H1 (cell line): ENCODE results near the gene FRMD4A. TPM values are rescaled to one million over a fixed set of nuclear protein-coding genes. Genes with fewer than 3 reads are reported as not detected.

ENCODE experiments used
- CTCF ChIA-PET: fragments of 300-600 bp; sonication (Branson Sonifier 250); formaldehyde crosslinking; loops from one replicate; lab custom pipeline; 2021; ENCODE audit not compliant: partially characterized antibody; lab: Charles Lee
- POLR2A ChIA-PET: fragments of 300-600 bp; sonication (Branson Sonifier 250); formaldehyde crosslinking; loops from one replicate; lab custom pipeline; 2021; ENCODE audit warnings: inconsistent platforms; ENCODE audit not compliant: partially characterized antibody; lab: Charles Lee
- DNase-seq, 2 experiments: peaks; one replicate each; pipeline versions ENCODE4 v3.0.0 to v3.0.0-alpha.2; 2010 to 2022; ENCODE audit warnings: low spot score in 2 of 2, low read depth in 1 of 2, mixed read lengths in 1 of 2
- FAIRE-seq: peaks from 2 replicates; lab custom pipeline; 2011; peaks lifted over from hg19 to GRCh38; lab: Jason Lieb, UNC
- H2AFZ ChIP-seq: 2 replicates; pipeline ENCODE4 v1.8.1; 2012; ENCODE audit warnings: low read length, inconsistent platforms
- H2AK5ac ChIP-seq: 2 replicates; pipeline ENCODE4 v1.6.1; 2013; ENCODE audit warnings: low read depth, low read length
- H2BK120ac ChIP-seq: replicated peaks from 2 replicates; pipeline ENCODE3; 2013; ENCODE audit warnings: low read depth, low read length, inconsistent platforms
- H2BK12ac ChIP-seq: 2 replicates; pipeline ENCODE4 v1.6.1; 2013; ENCODE audit warnings: low read depth, low read length
- H2BK15ac ChIP-seq: 2 replicates; pipeline ENCODE4 v1.6.1; 2013; ENCODE audit warnings: low read length
- H2BK20ac ChIP-seq: 2 replicates; pipeline ENCODE4 v1.6.1; 2013; ENCODE audit warnings: low read length
- H2BK5ac ChIP-seq: 2 replicates; pipeline ENCODE4 v1.6.1; 2013; ENCODE audit warnings: low read depth, low read length
- H3K14ac ChIP-seq: 2 replicates; pipeline ENCODE4 v1.6.1; 2013; ENCODE audit warnings: inconsistent platforms; ENCODE audit not compliant: insufficient read length
- H3K18ac ChIP-seq: 2 replicates; pipeline ENCODE4 v1.6.1; 2013; ENCODE audit warnings: low read length; ENCODE audit errors: extremely low read depth
- H3K23ac ChIP-seq: 2 replicates; pipeline ENCODE4 v1.6.1; 2013; ENCODE audit warnings: inconsistent platforms; ENCODE audit not compliant: insufficient read length
- H3K23me2 ChIP-seq: 2 replicates; pipeline ENCODE4 v1.6.1; 2013; ENCODE audit warnings: low read depth, low read length
- H3K27ac ChIP-seq: 2 replicates; pipeline ENCODE4 v1.6.1; 2011; ENCODE audit warnings: low read depth, low read length, inconsistent platforms
- H3K27me3 ChIP-seq, 4 experiments: replicated peaks in 1 of 4; 1 replicate in 1 of 4; 2 replicates in 3 of 4; pipeline versions ENCODE4 v1.6.1 to v1.8.1; 2011 to 2013; ENCODE audit warnings: low read length in 3 of 4, mild to moderate bottlenecking in 3 of 4, inconsistent platforms in 2 of 4, mixed read lengths in 2 of 4, moderate library complexity in 1 of 4; ENCODE audit not compliant: control insufficient read depth in 3 of 4, insufficient read depth in 3 of 4; ENCODE audit errors: extremely low read depth in 1 of 4
- H3K36me3 ChIP-seq, 4 experiments: 2 replicates each; pipeline versions ENCODE4 v1.6.1 to v1.8.1; 2011 to 2013; ENCODE audit warnings: mild to moderate bottlenecking in 4 of 4, low read length in 3 of 4, moderate library complexity in 2 of 4, control low read depth in 1 of 4, inconsistent platforms in 1 of 4; ENCODE audit not compliant: insufficient read depth in 4 of 4, control insufficient read depth in 2 of 4
- H3K4ac ChIP-seq: replicated peaks from 2 replicates; pipeline ENCODE3; 2013; ENCODE audit warnings: low read length, low read depth, mixed read lengths, inconsistent platforms; ENCODE audit not compliant: insufficient read length
- H3K4me1 ChIP-seq, 4 experiments: replicated peaks in 1 of 4; 1 replicate in 1 of 4; 2 replicates in 3 of 4; pipeline versions ENCODE4 v1.6.1 to v1.8.1; 2011 to 2013; ENCODE audit warnings: low read length in 3 of 4, inconsistent platforms in 2 of 4, mixed read lengths in 1 of 4; ENCODE audit not compliant: insufficient read depth in 4 of 4, control insufficient read depth in 3 of 4
- H3K4me2 ChIP-seq, 2 experiments: 2 replicates each; pipeline versions ENCODE4 v1.6.1 to v1.8.1; 2011 to 2013; ENCODE audit warnings: low read depth in 2 of 2, low read length in 2 of 2, control low read depth in 1 of 2, inconsistent platforms in 1 of 2, mild to moderate bottlenecking in 1 of 2; ENCODE audit not compliant: insufficient read depth in 1 of 2
- H3K4me3 ChIP-seq, 4 experiments: fragments of 200-600, 300-600 bp in 1 of 4; sonication (generic), shearing (Covaris generic), sonication (Bioruptor Twin) in 1 of 4; 2 replicates each; pipeline versions ENCODE4 v1.5.1 to v1.8.1; 2011 to 2016; ENCODE audit warnings: low read length in 4 of 4, low read depth in 3 of 4, control low read depth in 2 of 4, inconsistent platforms in 2 of 4, mild to moderate bottlenecking in 2 of 4, mixed read lengths in 1 of 4, moderate library complexity in 1 of 4; ENCODE audit not compliant: insufficient read depth in 2 of 4; ENCODE audit errors: extremely low read depth in 1 of 4
- H3K56ac ChIP-seq: replicated peaks from 2 replicates; pipeline ENCODE3; 2013; ENCODE audit warnings: low read depth, mild to moderate bottlenecking, mixed read lengths, low read length, inconsistent platforms; ENCODE audit not compliant: insufficient read length
- H3K79me1 ChIP-seq: 2 replicates; pipeline ENCODE4 v1.6.1; 2013; ENCODE audit warnings: low read depth, low read length, control low read depth
- H3K79me2 ChIP-seq, 2 experiments: 2 replicates each; pipeline versions ENCODE4 v1.6.1 to v1.8.1; 2012 to 2013; ENCODE audit warnings: low read length in 2 of 2, mild to moderate bottlenecking in 2 of 2, inconsistent platforms in 1 of 2; ENCODE audit not compliant: insufficient read depth in 2 of 2, control insufficient read depth in 1 of 2
- H3K9ac ChIP-seq, 4 experiments: replicated peaks in 1 of 4; 1 replicate in 1 of 4; 2 replicates in 3 of 4; pipeline versions ENCODE4 v1.6.1 to v1.8.1; 2011 to 2013; ENCODE audit warnings: low read depth in 3 of 4, low read length in 3 of 4, control low read depth in 2 of 4, mild to moderate bottlenecking in 2 of 4, moderate library complexity in 2 of 4, inconsistent platforms in 1 of 4; ENCODE audit errors: extremely low read depth in 1 of 4
- H3K9me3 ChIP-seq, 2 experiments: 2 replicates each; pipeline versions ENCODE4 v1.6.1 to v1.8.1; 2012 to 2013; ENCODE audit warnings: mild to moderate bottlenecking in 2 of 2, moderate library complexity in 2 of 2, control low read depth in 1 of 2, inconsistent platforms in 1 of 2, low read depth in 1 of 2, low read length in 1 of 2, mixed read lengths in 1 of 2; ENCODE audit not compliant: insufficient read depth in 2 of 2
- H4K20me1 ChIP-seq, 2 experiments: replicated peaks in 1 of 2; 2 replicates each; pipeline versions ENCODE3 to v1.8.1; 2011 to 2013; ENCODE audit warnings: inconsistent platforms in 2 of 2, low read length in 2 of 2, mild to moderate bottlenecking in 1 of 2; ENCODE audit not compliant: insufficient read depth in 2 of 2, control insufficient read depth in 1 of 2
- H4K5ac ChIP-seq: 2 replicates; pipeline ENCODE4 v1.6.1; 2013; ENCODE audit warnings: low read length, low read depth, mixed read lengths, inconsistent platforms; ENCODE audit not compliant: insufficient read length
- H4K8ac ChIP-seq: 2 replicates; pipeline ENCODE4 v1.8.0; 2013; ENCODE audit warnings: mild to moderate bottlenecking, moderate library complexity, low read length, inconsistent platforms; ENCODE audit not compliant: insufficient read depth; ENCODE audit errors: extremely low read depth
- H4K91ac ChIP-seq: replicated peaks from 2 replicates; pipeline ENCODE3; 2013; ENCODE audit warnings: low read length, mixed read lengths, inconsistent platforms; ENCODE audit not compliant: insufficient read length
- ASH2L ChIP-seq: fragments of 200-600, 300-600 bp; sonication (generic); IDR thresholded peaks from one replicate; pipeline ENCODE4 v1.7.1; 2017; ENCODE audit warnings: low read length
- EP300 ChIP-seq, 2 experiments: IDR thresholded peaks; 1 replicate in 1 of 2; 2 replicates in 1 of 2; pipeline ENCODE4 v1.6.1; 2011 to 2012; ENCODE audit warnings: low read depth in 2 of 2, low read length in 2 of 2, mild to moderate bottlenecking in 2 of 2, borderline replicate concordance in 1 of 2, inconsistent platforms in 1 of 2, moderate library complexity in 1 of 2
- EZH2 ChIP-seq: fragments of 200-600 bp; sonication (generic); IDR thresholded peaks from 2 replicates; pipeline ENCODE4 v1.7.1; 2012; ENCODE audit warnings: low read depth, mild to moderate bottlenecking, moderate library complexity, low read length, inconsistent platforms; ENCODE audit not compliant: severe bottlenecking
- HDAC6 ChIP-seq: IDR thresholded peaks from one replicate; pipeline ENCODE4 v1.7.1; 2012; ENCODE audit warnings: low read depth, mild to moderate bottlenecking, inconsistent platforms, low read length, moderate library complexity
- NRF1 ChIP-seq: IDR thresholded peaks from 2 replicates; pipeline ENCODE4 v1.6.1; 2011; ENCODE audit warnings: mild to moderate bottlenecking, low read depth, low read length, improper control_type of control experiment
- RAD21 ChIP-seq, 2 experiments: IDR thresholded peaks in 1 of 2; conservative IDR thresholded peaks in 1 of 2; 2 replicates each; pipeline ENCODE4 v1.6.1; 2011; ENCODE audit warnings: low read depth in 2 of 2, low read length in 2 of 2, improper control_type of control experiment in 1 of 2, inconsistent platforms in 1 of 2, mild to moderate bottlenecking in 1 of 2, moderate library complexity in 1 of 2
- SP1 ChIP-seq: IDR thresholded peaks from 2 replicates; pipeline ENCODE4 v1.6.1; 2011; ENCODE audit warnings: low read depth, low read length
- SUZ12 ChIP-seq: fragments of 200-600 bp; sonication (generic); IDR thresholded peaks from 2 replicates; pipeline ENCODE4 v1.6.1; 2012; ENCODE audit warnings: mild to moderate bottlenecking, inconsistent platforms, low read length, moderate library complexity, mixed read lengths
- TBP ChIP-seq: IDR thresholded peaks from 2 replicates; pipeline ENCODE4 v1.6.1; 2011; ENCODE audit warnings: low read depth, low read length, improper control_type of control experiment
- WGBS, 2 experiments: shearing (Covaris generic) in 1 of 2; methylation state at CpG; one replicate each; pipeline versions ENCODE4 v1.1.6 to v1.1.7; 2013 to 2015; ENCODE audit warnings: low lambda C conversion rate in 2 of 2, mixed read lengths in 2 of 2, inconsistent platforms in 1 of 2, low coverage in 1 of 2, missing lambda C conversion rate in 1 of 2; ENCODE audit not compliant: insufficient replicate concordance in 2 of 2, insufficient coverage in 1 of 2, insufficient read length in 1 of 2; ENCODE audit errors: extremely low coverage in 1 of 2, missing lambda C conversion rate in 1 of 2; 5-methylcytosine and 5-hydroxymethylcytosine counted together
- polyA plus RNA-seq, 7 experiments: library from polyadenylated mRNA; depleted of rRNA in 3 of 7; stranded (reverse) in 5 of 7; unstranded in 2 of 7; fragments of >200 nt in 5 of 7; fragments of 200-250 nt in 2 of 7; gene quantifications; 1 replicate in 5 of 7; 2 replicates in 1 of 7; 4 replicates in 1 of 7; pipeline versions ENCODE4 v1.2.1 to v1.2.3, GENCODE V29; 2011 to 2013; ENCODE audit warnings: missing spikeins in 2 of 7, mixed read lengths in 2 of 7
- total RNA-seq: library from RNA; stranded (reverse); fragmentation: NEBNext Ultra II Directional; extraction: Animal tissue kit (Norgen Biotek cat#: 25700); gene quantifications from 2 replicates; pipeline ENCODE4 v1.2.1, GENCODE V29; 2021
- TF ChIP-seq, protein P1 (sequence below): IDR thresholded peaks from 2 replicates; pipeline ENCODE4 v1.6.1; 2012; ENCODE audit warnings: low read length, inconsistent platforms
- TF ChIP-seq, protein P2 (sequence below): IDR thresholded peaks from 2 replicates; pipeline ENCODE4 v1.6.1; 2011; ENCODE audit warnings: low read length, improper control_type of control experiment

Gene FRMD4A
- total and polyA plus RNA-seq, 2 of the 8 experiments (the other 6 are each of a cell fraction or from before 2014, with no cell fraction given), result 38.6 to 39.6 TPM

DNA sequence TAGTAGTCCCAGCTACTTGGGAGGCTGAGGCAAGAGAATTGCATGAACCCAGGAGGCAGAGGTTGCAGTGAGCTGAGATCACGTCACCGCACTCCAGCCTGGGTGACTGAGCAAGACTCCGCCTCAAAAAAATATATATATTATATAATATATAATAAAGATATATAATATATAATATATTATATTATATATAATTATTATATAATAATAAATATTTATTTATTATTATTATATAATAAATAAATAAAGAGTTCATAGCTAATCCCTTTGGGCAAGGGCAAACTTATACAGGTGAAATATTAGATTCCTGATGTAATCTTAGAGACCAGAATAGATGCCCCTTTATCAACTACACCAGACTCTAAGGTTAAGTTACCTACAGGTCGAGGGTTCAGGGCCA lies 558.7 kb downstream of the FRMD4A start:
- FAIRE-seq, result no peak
- Histone ChIP-seq H2BK5ac (no peak overlapping the region), H3K23me2 (no peaks in the 10 kb centered on the region), H2AFZ (no peak overlapping the region), H3K36me3 (no peaks in the 10 kb centered on the region), H2BK120ac (no peak overlapping the region), H3K27ac (no peak overlapping the region), H3K56ac (no peak overlapping the region), H2BK12ac (no peak overlapping the region), H4K8ac (no peak overlapping the region), H3K18ac (no peak overlapping the region), H3K4me3 (no peak overlapping the region), H4K5ac (no peak overlapping the region), H4K20me1 (no peaks in the 10 kb centered on the region), H3K4me2 (no peak overlapping the region), H3K27me3 (no peaks in the 10 kb centered on the region), H2BK20ac (no peak overlapping the region), H3K4ac (no peak overlapping the region), H3K23ac (no peak overlapping the region), H3K9me3 (no peaks in the 10 kb centered on the region), H2AK5ac (no peak overlapping the region), H3K14ac (no peak overlapping the region), H3K79me1 (peaks cover 2% of the 10 kb centered on the region; the same call in 1 of the 2 replicates), H4K91ac (no peak overlapping the region), H2BK15ac (no peak overlapping the region), H3K9ac (no peak overlapping the region), H3K4me1 (no peaks in the 10 kb centered on the region), H3K79me2 (no peaks in the 10 kb centered on the region)
- no peak for DNase-seq
- CTCF ChIA-PET, result interaction anchor here (0.8 to 1.9 kb wide), 5 partner anchors 8 to 112 kb away, joined by 3 to 6 read pairs (median 3); no protein-coding TSS in a partner anchor
- POLR2A ChIA-PET, result no interaction called here
- 88% methylated on average over 4 of the region's 4 CpGs; no CpG with 5 or more reads in 1 of the 2 experiments for WGBS, 2 experiments
- TF ChIP-seq TBP (no peak), RAD21 (IDR thresholded peaks at IDR 0.05 in 1 of 2, conservative IDR thresholded peaks at IDR 0.05 in 1 of 2; ENCODE audit: low read depth in 2 of 2, low read length in 2 of 2) (no peak), SP1 (no peak), HDAC6 (no peak), SUZ12 (no peak), EZH2 (no peak), NRF1 (no peak), EP300 (IDR thresholded peaks at IDR 0.05; ENCODE audit: borderline replicate concordance in 1 of 2, low read depth in 2 of 2, low read length in 2 of 2) (no peak), ASH2L (no peak)
- TF ChIP-seq, protein P1, sequence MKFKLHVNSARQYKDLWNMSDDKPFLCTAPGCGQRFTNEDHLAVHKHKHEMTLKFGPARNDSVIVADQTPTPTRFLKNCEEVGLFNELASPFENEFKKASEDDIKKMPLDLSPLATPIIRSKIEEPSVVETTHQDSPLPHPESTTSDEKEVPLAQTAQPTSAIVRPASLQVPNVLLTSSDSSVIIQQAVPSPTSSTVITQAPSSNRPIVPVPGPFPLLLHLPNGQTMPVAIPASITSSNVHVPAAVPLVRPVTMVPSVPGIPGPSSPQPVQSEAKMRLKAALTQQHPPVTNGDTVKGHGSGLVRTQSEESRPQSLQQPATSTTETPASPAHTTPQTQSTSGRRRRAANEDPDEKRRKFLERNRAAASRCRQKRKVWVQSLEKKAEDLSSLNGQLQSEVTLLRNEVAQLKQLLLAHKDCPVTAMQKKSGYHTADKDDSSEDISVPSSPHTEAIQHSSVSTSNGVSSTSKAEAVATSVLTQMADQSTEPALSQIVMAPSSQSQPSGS, result no peak
- TF ChIP-seq, protein P2, sequence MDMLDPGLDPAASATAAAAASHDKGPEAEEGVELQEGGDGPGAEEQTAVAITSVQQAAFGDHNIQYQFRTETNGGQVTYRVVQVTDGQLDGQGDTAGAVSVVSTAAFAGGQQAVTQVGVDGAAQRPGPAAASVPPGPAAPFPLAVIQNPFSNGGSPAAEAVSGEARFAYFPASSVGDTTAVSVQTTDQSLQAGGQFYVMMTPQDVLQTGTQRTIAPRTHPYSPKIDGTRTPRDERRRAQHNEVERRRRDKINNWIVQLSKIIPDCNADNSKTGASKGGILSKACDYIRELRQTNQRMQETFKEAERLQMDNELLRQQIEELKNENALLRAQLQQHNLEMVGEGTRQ, result no peak
